NCI-H526 (cell line): ENCODE data around the gene HYAL2.
A peak's percentile ranks its signal among the peaks of the same experiment; 100 is the strongest.

Experiments used
- DNase-seq, 2 experiments: peaks; one replicate each; lab custom pipeline; 2025; lab: John Stamatoyannopoulos, UW

HYAL2 gene

GRCh38 chr3:50322386-50323091 is at the start of gene HYAL2:
Gene HYAL2 (minus strand): TSS chr3:50322745. CDS start chr3:50320489, 2,256 bp downstream.
- peak in 1 of 2 experiments; percentile 30 for DNase-seq

- no peak for DNase-seq
Observed at GRCh38 chr3:50371133-50371685, 48.7 kb upstream of the HYAL2 start.

- DNase-seq = peak; percentile 4 to 58
Observed at GRCh38 chr3:50370594-50370993, 48.0 kb upstream of the HYAL2 start.

- no peak for DNase-seq
Observed at GRCh38 chr3:50369012-50369670, 46.6 kb upstream of the HYAL2 start.

GRCh38 chr3:50365842-50366220 is 43.3 kb upstream of the HYAL2 start:
- DNase-seq = no peak

GRCh38 chr3:50365080-50365841 is 42.7 kb upstream of the HYAL2 start:
- DNase-seq = peak; percentile 39 to 84

GRCh38 chr3:50364573-50365079 is 42.1 kb upstream of the HYAL2 start:
- DNase-seq = no peak

- DNase-seq = no peak
Observed at GRCh38 chr3:50359760-50360110, 37.2 kb upstream of the HYAL2 start.

- DNase-seq = peak; percentile 94 to 98
Observed at GRCh38 chr3:50358911-50359759, 36.6 kb upstream of the HYAL2 start, which contains the start of gene TMEM115. Gene TMEM115 (minus strand): TSS chr3:50359521. CDS start chr3:50359063, 458 bp downstream.

- DNase-seq = peak in 1 of 2 experiments; percentile 40
Observed at GRCh38 chr3:50358355-50358910, 35.9 kb upstream of the HYAL2 start.

GRCh38 chr3:50357481-50357880 is 34.9 kb upstream of the HYAL2 start:
- no peak for DNase-seq

- DNase-seq = peak in 1 of 2 experiments; percentile 39
Observed at GRCh38 chr3:50356553-50356952, 34.0 kb upstream of the HYAL2 start.

GRCh38 chr3:50355829-50356552 is 33.4 kb upstream of the HYAL2 start:
- no peak for DNase-seq

- no peak for DNase-seq
Observed at GRCh38 chr3:50354850-50355249, 32.3 kb upstream of the HYAL2 start.

- DNase-seq = no peak
Observed at GRCh38 chr3:50354186-50354764, 31.7 kb upstream of the HYAL2 start.

GRCh38 chr3:50353245-50354004 is 30.9 kb upstream of the HYAL2 start:
- DNase-seq = no peak

GRCh38 chr3:50352781-50353180 is 30.2 kb upstream of the HYAL2 start:
- DNase-seq = peak; percentile 6 to 33

- DNase-seq = no peak
Observed at GRCh38 chr3:50351323-50351697, 28.8 kb upstream of the HYAL2 start.
